Right atrium auricular region (tissue), 2 donors: Measurements from ENCODE around the gene PLPP7. TPM values are rescaled to one million over a fixed set of nuclear protein-coding genes. Genes with fewer than 3 reads are reported as not detected.

Experiments used
- DNase-seq: peaks from one replicate; pipeline ENCODE4 v3.0.0-alpha.2; 2019; ENCODE audit warnings: low spot score
- H3K27ac ChIP-seq, 2 donors: fragments of 200-600 bp; sonication (generic); 1 replicate in 1 of 2; 2 replicates in 1 of 2; pipeline ENCODE4 v1.5.1; 2016 to 2019
- H3K27me3 ChIP-seq, 2 donors: fragments of 200-600 bp; sonication (generic); one replicate each; pipeline versions ENCODE4 v1.5.1 to v1.6.0; 2017 to 2019
- H3K36me3 ChIP-seq: fragments of 200-600 bp; sonication (generic); one replicate; pipeline ENCODE4 v1.5.1; 2016
- H3K4me1 ChIP-seq, 2 donors: fragments of 200-600 bp; sonication (generic); one replicate each; pipeline versions ENCODE4 v1.5.1 to v1.6.0; 2017 to 2019
- H3K4me3 ChIP-seq, 2 donors: fragments of 200-600 bp; sonication (generic); 1 replicate in 1 of 2; 2 replicates in 1 of 2; pipeline ENCODE4 v1.5.1; 2017 to 2019; ENCODE audit warnings: mild to moderate bottlenecking in 1 of 2, moderate library complexity in 1 of 2
- H3K9me3 ChIP-seq, 2 donors: fragments of 200-600 bp; sonication (generic); one replicate each; pipeline ENCODE4 v1.5.1; 2019
- CTCF ChIP-seq, 2 donors: fragments of 200-600 bp; sonication (generic); IDR thresholded peaks; one replicate each; pipeline ENCODE4 v1.5.1; 2019; ENCODE audit warnings: antibody characterized with exemption in 2 of 2
- total RNA-seq, 2 donors: library from RNA; depleted of rRNA; stranded (reverse); fragments of >200 nt; gene quantifications; one replicate each; pipeline ENCODE4 v1.1.0, GENCODE V29; 2016

PLPP7 gene
- total RNA-seq, 2 donors from 2014 or later: 124 to 216 TPM

GRCh38 chr9:131276891-131277286 is 12.6 kb upstream of the PLPP7 start:
- H3K36me3 ChIP-seq: no peaks in the 10 kb centered on the region
- H3K27me3 ChIP-seq: no peaks in the 10 kb centered on the region
- H3K9me3 ChIP-seq: no peaks in the 10 kb centered on the region
- H3K27ac ChIP-seq: peak overlapping the region; percentile 98
- peaks cover 0 to 30% of the 10 kb centered on the region in 2 donors for H3K4me1 ChIP-seq
- H3K4me3 ChIP-seq: peak overlapping the region; percentile 76 to 81
- no peak for TF ChIP-seq CTCF (IDR thresholded peaks at IDR 0.05)
- no peak for DNase-seq

GRCh38 chr9:131277287-131277909 is 12.1 kb upstream of the PLPP7 start:
- no peaks in the 10 kb centered on the region for H3K36me3 ChIP-seq
- H3K27ac ChIP-seq: peak overlapping the region; percentile 98
- H3K9me3 ChIP-seq: no peaks in the 10 kb centered on the region
- peak overlapping the region; percentile 76 to 81 for H3K4me3 ChIP-seq
- TF ChIP-seq CTCF (IDR thresholded peaks at IDR 0.05): peak in 1 of 2 donors; percentile 36
- no peaks in the 10 kb centered on the region for H3K27me3 ChIP-seq
- DNase-seq: no peak
- peaks cover 0 to 30% of the 10 kb centered on the region in 2 donors for H3K4me1 ChIP-seq

- Histone ChIP-seq H3K36me3 (no peaks in the 10 kb centered on the region), H3K4me1 (peaks cover 0 to 32% of the 10 kb centered on the region in 2 donors), H3K4me3 (peak overlapping the region; percentile 76 to 81), H3K27ac (peak overlapping the region; percentile 98), H3K9me3 (no peaks in the 10 kb centered on the region), H3K27me3 (no peaks in the 10 kb centered on the region)
- no peak for TF ChIP-seq CTCF (IDR thresholded peaks at IDR 0.05)
- DNase-seq: peak; percentile 86
Measured at GRCh38 chr9:131277910-131278701, 11.4 kb upstream of the PLPP7 start.

- H3K4me1 ChIP-seq: peaks cover 0 to 38% of the 10 kb centered on the region in 2 donors
- no peak for DNase-seq
- H3K36me3 ChIP-seq: no peaks in the 10 kb centered on the region
- TF ChIP-seq CTCF (IDR thresholded peaks at IDR 0.05): no peak
- H3K27ac ChIP-seq: peak overlapping the region; percentile 84 to 87
- no peaks in the 10 kb centered on the region for H3K27me3 ChIP-seq
- H3K9me3 ChIP-seq: no peaks in the 10 kb centered on the region
- no peak overlapping the region for H3K4me3 ChIP-seq
Measured at GRCh38 chr9:131278702-131279111, 10.8 kb upstream of the PLPP7 start.

GRCh38 chr9:131279196-131279862 is 10.2 kb upstream of the PLPP7 start:
- H3K27ac ChIP-seq: peak overlapping the region; percentile 84 to 87

More at GRCh38 chr9:131279196-131279862, 10.2 kb upstream of the PLPP7 start:
- H3K9me3 ChIP-seq: no peaks in the 10 kb centered on the region
- no peak for DNase-seq
- peaks cover 0 to 43% of the 10 kb centered on the region in 2 donors for H3K4me1 ChIP-seq
- no peak for TF ChIP-seq CTCF (IDR thresholded peaks at IDR 0.05)
- H3K4me3 ChIP-seq: no peak overlapping the region
- H3K36me3 ChIP-seq: no peaks in the 10 kb centered on the region
- no peaks in the 10 kb centered on the region for H3K27me3 ChIP-seq
